GM12872 (cell line): ENCODE results near the gene RHOU.

Experiments used
- CTCF ChIP-seq: IDR thresholded peaks from 3 replicates; pipeline ENCODE4 v1.5.1; 2011; ENCODE audit warnings: low read depth, mild to moderate bottlenecking, low read length, moderate library complexity; ENCODE audit not compliant: insufficient read depth

Gene RHOU

DNA sequence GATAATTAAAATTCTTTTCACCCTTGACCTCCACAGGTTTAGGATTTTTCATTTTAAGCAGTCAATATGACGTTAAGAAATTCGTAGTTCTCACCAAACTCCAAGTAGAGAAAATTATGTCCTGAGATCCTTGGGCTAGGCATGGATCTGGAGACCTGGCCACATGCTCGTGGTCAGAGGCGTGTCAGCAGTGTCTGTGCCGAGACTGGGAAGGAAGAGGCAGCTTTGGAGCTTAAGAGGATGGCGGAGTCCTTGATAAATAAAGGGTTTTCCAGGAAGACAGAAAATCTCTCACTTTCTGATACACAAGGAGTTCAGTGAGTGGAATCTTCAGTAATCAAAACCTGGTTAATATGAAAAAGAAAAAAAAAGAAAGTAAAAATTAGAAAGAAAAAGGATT lies 17.0 kb downstream of the RHOU start:
- TF ChIP-seq CTCF = no peak

DNA sequence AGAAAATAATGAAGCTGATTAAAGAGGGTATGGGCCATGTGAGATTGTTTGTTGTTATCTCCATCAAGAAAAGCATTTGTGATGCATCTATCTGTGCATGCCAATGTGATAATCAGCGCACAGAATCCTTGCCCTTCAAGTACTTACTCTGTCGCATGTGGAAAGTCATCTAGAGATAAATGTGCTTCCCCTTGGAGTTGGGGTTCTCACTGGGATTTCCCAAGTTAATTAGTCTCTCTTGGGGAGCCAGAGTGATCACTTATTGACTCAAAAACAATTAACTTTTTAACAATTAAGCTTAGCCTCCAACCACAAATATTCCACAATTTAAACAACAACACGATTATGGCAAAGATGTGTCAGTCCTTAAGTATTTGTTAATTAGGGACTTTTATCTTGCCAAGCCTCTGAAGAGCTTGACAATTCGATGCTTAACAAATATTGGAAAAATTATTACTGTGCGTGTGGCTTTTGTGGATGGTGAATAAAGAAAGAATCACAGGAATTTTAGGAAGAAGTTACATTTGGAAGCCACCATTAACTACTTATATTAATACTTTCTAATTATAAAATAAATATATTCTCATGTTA lies 17.5 kb downstream of the RHOU start:
- no peak for TF ChIP-seq CTCF

DNA sequence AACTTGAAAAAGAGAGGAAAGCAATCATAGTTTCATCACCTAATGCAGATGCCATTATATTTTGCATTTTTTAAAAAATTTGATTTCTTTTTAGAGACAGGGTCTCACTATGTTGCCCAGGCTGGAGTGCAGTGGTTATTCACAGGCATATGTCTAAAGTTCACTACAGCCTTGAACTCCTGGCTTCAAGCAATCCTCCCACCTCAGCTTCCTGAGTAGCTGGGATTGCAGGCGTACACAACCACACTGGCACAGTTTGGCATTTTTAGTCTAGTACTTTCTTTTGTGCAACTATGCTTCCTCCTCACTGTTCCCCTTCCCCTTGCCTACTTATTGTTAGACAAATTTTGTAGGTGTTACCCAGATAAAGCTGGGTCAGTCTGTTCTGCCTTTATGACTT lies 18.0 kb downstream of the RHOU start:
- TF ChIP-seq CTCF = no peak

DNA sequence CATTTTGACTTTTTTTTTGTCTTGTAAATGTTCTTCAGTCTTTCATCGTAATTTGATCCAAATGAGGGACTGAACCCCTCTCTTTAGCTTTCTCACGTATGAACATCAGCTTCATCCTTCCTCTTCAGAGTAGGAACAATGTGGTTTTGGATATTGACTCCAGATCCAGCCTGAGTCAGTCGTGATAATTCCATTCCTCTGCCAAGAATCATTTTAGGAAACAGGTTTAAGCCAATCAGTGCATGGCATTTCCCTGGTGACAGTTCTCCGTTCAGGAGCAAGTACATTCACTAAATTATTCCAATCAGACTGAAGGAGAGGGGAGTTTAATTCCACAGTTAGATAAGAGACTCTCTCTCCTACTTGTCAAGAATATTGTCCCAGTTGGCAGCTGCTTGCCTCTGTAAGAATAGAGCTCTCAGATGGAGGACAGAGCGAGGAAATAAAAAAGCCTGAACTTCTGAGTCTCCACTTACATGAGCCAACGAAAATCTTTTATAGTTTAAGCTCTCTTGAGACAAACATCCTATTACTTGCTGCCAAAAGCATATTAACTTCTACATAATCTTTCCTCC lies 18.6 kb downstream of the RHOU start:
- TF ChIP-seq CTCF = no peak

DNA sequence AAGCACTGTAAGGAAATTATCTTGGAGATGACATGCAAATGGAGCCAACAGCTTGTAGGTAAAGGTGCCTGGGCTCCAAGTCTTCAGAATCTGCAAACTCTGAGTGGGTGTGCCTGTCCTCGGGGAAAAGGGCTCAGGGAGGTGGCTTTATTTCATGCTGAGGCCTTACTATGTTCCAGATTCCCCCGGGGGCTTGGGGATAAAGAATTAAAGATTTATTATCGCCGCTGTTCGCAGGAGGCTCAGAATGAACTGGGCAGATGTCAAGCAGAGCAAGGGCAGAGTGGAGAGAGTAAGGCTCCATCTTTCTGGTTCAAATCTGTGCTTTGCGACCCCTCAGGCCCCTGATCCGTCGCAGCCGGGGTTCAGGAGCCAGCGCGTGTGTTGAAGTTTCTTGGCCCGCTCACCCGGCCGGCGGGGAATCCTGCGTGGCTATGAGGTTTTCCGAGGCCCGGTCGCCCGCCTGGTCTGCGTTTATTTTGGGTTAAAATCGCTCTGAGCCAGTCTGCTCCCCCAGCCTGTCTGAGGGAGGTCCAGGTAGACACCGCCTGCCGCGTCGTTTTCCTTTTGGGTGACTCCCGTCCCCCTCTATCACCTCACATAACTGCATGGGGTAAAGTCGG lies 19.5 kb downstream of the RHOU start:
- no peak for TF ChIP-seq CTCF

DNA sequence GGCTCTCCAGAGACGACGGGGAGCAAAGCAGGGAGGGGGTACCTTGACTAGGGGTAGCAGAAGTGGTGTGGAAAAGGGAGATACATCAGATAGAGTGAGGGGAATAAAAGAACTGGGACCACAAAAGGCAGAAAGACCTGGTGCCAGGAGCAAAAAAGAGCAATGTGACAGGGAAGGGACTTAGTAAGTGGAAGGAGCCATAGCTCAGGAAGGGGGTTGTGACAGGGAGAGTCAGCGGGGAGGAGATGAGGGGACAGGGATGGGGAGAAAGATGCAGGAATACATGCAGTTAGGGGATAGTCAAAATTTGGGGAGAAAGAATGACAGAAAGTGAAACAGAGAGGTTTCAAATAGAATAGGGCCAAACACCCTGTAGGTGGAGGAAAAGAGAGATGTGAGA lies 20.5 kb downstream of the RHOU start:
- no peak for TF ChIP-seq CTCF

DNA sequence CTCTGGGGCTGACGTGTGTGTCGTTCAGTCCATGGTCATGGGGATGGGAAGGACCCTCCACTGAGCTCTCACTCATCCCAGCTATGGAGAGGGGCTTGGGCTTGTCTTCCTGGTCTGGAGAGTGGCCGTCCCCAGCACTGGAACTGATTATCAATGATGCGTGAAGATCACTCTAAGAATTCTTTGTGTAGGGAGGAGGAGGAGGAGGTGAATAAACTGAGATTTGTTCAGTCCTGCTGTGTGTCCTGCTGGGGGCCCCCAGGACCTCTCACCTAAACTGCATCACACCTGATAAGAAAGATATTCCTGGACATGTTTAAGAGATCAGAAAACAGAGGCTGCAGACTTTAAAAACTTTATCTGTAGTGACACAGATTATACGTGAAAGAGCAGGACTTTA lies 21.2 kb downstream of the RHOU start:
- TF ChIP-seq CTCF = no peak
